ENCODE results near the gene KLK15.
"Not testable (repeated sequence)": the region's sequence is repeated elsewhere in the genome, so short reads cannot be mapped to it uniquely, and the experiment has no call there.

Gene KLK15

DNA sequence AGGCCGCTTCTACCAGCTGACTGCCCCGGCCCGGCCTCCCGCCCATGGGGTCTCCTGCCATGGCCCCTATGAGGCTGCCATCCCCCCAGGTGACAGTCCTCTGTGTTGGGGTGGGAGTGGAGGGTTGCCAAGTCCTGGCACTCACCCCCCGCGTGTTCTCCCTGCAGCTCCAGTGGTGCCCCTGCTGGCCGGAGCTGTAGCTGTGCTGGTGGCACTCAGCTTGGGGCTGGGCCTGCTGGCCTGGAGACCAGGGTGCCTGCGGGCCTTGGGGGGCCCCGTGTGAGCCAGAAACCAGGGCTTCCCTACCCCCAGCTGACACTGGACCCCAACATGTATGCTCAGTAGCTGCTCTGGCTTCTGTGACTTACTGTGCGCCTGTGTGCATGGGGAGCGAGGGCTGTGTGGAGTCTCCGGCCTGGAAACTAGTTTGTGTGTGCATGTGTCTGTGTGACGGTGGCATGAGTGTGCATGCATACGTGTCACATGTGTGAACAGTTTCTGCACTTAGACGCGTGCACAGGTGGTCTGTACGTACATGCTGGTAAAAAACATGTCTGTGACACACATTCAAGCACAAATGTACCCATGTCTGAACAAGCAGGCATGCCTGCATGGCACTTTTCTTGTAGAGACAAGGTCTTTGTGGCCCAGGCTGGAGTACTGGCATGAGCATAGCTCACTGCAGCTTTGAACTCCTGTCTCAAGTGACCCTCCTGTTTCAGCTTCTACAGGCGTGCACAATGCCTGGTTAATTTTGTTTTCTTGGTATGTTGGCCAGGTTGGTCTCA, 38.3 kb downstream of the KLK15 start:
- DNase-seq, result no peak

- DNase-seq, result no peak
These were observed 39.1 kb downstream of the KLK15 start for GRCh38 chr19:50794074-50794875.

GRCh38 chr19:50793558-50794065, 39.8 kb downstream of the KLK15 start:
- no peak for DNase-seq

DNA sequence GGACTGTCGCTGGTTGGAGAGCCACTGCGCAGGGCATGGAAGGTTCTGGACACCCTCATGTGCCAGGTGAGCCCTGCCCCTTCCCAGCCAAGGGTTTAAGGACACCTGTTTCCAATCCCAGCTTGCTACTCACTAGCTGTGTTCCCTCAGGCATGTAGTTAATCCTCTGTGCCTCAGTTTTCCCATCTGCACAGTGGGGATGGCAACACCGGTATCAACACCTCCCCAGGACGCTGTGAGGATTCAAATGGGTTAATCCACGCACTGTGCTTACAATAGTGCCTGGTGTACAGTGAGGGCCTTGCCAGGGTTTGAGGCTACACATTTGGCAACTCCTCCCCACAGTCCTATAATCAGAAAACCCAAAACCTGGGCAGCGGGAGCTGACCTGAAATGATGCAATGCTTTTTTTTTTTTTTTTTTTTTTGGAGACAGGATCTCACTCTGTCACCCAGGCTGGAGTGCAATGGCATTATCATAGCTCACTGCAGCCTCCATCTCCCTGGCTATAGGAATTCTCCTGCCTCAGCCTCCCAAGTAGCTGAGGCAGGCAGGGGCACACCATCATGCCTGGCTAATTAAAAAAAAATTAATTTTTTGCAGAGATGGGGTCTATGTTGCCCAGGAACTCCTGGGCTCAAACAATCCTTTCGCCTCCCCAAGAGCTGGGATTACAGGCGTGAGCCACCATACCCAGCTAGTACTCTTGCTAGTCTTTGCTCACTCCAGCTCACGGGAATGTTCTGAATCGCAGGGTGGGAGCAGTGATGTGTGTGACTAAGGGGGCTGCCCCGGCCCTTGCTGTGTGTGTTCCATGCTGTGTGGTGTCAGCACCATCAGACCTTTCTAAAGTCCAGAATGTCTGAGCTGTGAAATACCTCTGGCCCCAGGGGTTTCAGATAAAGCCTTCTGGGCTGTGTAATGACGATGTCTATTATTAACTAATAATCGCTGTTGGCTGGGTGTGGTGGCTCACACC, 40.8 kb downstream of the KLK15 start:
- no peak for DNase-seq

DNA sequence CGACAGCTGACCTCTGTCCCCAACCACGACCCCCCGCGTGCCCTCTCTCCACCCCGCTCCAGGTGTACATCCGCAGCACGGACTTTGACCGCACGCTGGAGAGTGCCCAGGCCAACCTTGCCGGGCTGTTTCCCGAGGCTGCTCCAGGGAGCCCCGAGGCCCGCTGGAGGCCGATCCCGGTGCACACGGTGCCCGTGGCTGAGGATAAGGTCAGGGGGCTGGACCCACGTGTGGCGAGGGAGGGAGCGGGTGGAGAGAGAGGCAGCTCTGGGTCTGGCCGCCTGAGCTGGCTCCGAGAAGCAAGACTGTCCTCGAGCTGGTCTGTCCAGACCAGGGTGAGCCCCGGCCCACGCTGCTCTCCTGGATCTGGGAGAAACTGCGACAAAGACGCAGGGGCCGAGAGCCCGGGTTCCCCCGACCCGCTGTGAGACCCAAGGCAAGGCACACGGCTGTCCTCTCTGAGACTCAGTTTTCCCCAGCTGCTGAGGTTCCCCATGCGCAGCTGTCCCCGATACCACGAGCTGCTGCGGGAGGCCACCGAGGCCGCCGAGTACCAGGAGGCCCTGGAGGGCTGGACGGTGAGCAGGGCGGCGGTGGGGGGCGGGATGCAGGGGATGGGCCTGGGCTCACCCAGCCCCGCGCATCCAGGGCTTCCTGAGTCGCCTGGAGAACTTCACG, 41.6 kb downstream of the KLK15 start:
- no peak for DNase-seq

- DNase-seq, result no peak
These were observed 42.4 kb downstream of the KLK15 start for GRCh38 chr19:50790922-50791467.

DNA sequence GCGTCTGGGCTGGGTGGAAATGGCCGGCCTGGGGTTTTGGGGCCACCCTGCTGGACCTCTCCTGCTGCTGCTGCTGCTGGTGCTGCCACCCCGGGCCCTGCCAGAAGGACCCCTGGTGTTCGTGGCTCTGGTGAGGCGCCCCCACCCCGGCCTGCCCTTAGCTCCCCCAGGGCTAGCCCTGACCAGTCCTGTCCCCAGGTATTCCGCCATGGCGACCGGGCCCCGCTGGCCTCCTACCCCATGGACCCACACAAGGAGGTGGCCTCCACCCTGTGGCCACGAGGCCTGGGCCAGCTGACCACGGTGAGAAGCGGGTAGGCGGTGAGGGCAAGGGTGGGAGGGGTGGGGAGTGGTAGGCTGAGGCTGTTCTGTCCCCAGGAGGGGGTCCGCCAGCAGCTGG, 43.0 kb downstream of the KLK15 start, which contains the start of gene ACP4:
ACP4 (plus strand) TSS at position 20 of the 400 bp plus-strand sequence; CDS start at position 20, 0 bp downstream.
- no peak for DNase-seq

GRCh38 chr19:50785329-50785728, 48.0 kb downstream of the KLK15 start:
- DNase-seq, result no peak

DNA sequence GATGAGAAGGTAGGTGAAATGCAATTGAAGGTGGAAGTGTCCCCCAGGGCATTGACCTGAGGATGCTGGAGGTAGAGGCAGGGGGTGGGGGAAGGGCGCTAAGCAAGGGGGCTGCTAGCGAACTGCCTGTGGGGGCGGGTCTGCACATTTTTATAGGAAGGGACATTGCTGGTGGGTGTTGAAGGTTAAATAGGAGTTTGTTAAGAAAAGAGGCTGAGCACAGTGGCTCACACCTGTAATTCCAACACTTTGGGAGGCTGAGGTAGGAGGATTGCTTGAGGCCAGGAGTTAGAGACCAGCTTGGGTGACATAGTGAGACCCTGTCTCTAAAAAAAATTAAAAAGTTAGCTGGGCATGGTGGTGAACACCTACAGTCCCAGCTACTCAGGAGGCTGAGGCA, 48.7 kb downstream of the KLK15 start:
- no peak for DNase-seq

DNA sequence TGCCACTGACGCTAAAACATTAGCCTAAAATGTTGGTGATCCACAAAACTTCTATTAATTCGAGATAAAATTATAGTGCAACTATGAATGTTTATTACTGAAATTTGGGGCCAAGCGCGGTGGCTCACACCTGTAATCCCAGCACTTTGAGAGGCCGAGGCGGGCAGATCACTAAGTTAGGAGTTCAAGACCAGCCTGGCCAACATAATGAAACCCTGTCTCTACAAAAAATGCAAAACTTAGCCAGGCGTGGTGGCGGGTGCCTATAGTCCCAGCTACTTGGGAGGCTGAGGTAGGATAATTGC, 49.6 kb downstream of the KLK15 start:
- DNase-seq, result not testable (repeated sequence)

- DNase-seq, result no peak
These were observed 52.5 kb downstream of the KLK15 start for GRCh38 chr19:50780753-50781435.

DNA sequence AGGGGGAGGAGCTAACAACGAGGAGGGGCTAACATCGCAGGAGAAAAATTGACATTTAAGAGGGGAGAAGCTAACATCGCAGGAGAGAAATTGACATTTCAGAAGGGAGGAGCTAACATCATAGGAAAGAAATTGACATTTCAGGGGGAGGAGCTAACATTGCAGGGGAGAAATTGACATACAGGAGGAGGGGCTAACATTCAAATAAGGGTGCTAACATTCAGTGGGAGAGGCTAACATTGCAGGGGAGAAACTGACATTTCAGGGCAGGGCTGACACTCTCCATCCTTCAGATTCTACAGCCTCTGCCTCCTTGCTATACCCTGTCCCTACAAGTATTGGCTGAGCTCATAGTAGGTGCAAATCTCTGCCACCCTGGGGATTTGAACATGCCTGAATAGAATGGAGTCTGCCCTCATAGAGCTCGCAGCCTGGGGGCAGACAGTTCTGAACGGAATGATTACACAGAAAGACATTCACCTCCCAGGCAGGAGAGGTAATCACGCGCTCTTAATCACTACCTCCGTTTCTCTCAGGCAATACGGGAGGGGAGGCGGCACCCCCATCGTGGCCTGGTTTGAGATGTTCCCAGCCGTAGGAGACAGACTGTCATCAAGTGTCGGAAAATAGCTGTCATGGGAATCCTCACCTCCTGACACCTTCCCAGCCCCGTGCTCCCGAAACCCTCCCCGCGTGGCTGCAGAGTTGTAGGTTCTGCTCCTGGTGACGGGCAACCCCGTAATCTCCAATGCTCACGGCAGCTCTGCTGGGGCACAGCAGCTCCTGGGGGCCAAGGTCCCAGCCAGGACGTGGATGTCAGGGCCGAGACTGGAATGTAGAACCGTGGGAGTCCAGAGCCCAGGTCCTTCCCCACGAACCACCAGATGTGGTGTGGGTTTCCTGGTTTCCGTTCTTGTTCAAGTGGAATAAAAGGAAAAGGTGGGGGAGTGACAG, 53.6 kb downstream of the KLK15 start:
- no peak for DNase-seq

- no peak for DNase-seq
These were observed 54.4 kb downstream of the KLK15 start for GRCh38 chr19:50778906-50779430.

- DNase-seq, result no peak
These were observed 55.5 kb downstream of the KLK15 start for GRCh38 chr19:50777830-50778303.

- DNase-seq, result no peak
These were observed 56.1 kb downstream of the KLK15 start for GRCh38 chr19:50777261-50777660.

DNA sequence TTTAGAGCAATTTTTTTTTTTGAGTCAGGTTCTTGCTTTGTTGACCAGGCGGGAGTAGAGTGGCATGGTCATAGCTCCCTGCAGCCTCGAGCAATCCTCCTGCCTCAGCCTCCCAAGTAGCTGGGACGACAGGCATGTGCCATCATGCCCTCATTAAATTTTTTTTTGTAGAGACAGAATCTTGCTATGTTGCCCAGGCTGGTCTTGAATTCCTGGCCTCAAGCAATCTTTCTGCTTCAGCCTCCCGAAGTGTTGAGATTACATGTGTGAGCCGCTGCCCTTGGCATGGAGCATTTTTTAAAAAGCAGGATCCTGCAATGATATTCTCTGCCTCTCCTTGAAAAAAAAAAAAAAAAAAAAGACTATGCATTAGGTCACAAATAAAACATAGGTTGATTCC, 57.2 kb downstream of the KLK15 start:
- no peak for DNase-seq

Data from NCI-H1092 (cell line).